Measurements from ENCODE around the gene NTRK2.

Gene NTRK2

GRCh38 chr9:84993105-84993504 lies 323.6 kb downstream of the NTRK2 start:
- DNase-seq = no peak

- no peak for DNase-seq
Measured at GRCh38 chr9:84996029-84996428, 326.5 kb downstream of the NTRK2 start.

- DNase-seq = no peak
Measured at GRCh38 chr9:84996716-84997115, 327.2 kb downstream of the NTRK2 start.

GRCh38 chr9:84997472-84997871 lies 327.9 kb downstream of the NTRK2 start:
- no peak for DNase-seq

- DNase-seq = no peak
Measured at GRCh38 chr9:84998639-84999038, 329.1 kb downstream of the NTRK2 start.

- no peak for DNase-seq
Measured at GRCh38 chr9:84999788-85000187, 330.3 kb downstream of the NTRK2 start.

GRCh38 chr9:85001925-85002324 lies 332.4 kb downstream of the NTRK2 start:
- DNase-seq = no peak

- DNase-seq = no peak
Measured at GRCh38 chr9:85004818-85005413, 335.4 kb downstream of the NTRK2 start.

- no peak for DNase-seq
Measured at GRCh38 chr9:85007748-85008147, 338.2 kb downstream of the NTRK2 start.

- DNase-seq = no peak
Measured at GRCh38 chr9:85008215-85008614, 338.7 kb downstream of the NTRK2 start.

- DNase-seq = no peak
Measured at GRCh38 chr9:85009251-85009650, 339.7 kb downstream of the NTRK2 start.

- DNase-seq = no peak
Measured at GRCh38 chr9:85013703-85014102, 344.2 kb downstream of the NTRK2 start.

GRCh38 chr9:85014292-85014691 lies 344.8 kb downstream of the NTRK2 start:
- no peak for DNase-seq

GRCh38 chr9:85016384-85017006 lies 347.0 kb downstream of the NTRK2 start:
- DNase-seq = no peak

GRCh38 chr9:85020791-85021190 lies 351.3 kb downstream of the NTRK2 start:
- no peak for DNase-seq

GRCh38 chr9:85021686-85022085 lies 352.2 kb downstream of the NTRK2 start:
- no peak for DNase-seq

GRCh38 chr9:85024374-85024773 lies 354.8 kb downstream of the NTRK2 start:
- no peak for DNase-seq

- DNase-seq = no peak
Measured at GRCh38 chr9:85025638-85026037, 356.1 kb downstream of the NTRK2 start.

- no peak for DNase-seq
Measured at GRCh38 chr9:85027870-85028269, 358.3 kb downstream of the NTRK2 start.

- DNase-seq = no peak
Measured at GRCh38 chr9:85030316-85030715, 360.8 kb downstream of the NTRK2 start.

- DNase-seq = no peak
Measured at GRCh38 chr9:85036496-85036895, 367.0 kb downstream of the NTRK2 start.

- no peak for DNase-seq
Measured at GRCh38 chr9:85038061-85038460, 368.5 kb downstream of the NTRK2 start.

- no peak for DNase-seq
Measured at GRCh38 chr9:85038824-85039608, 369.5 kb downstream of the NTRK2 start.

GRCh38 chr9:85040146-85040545 lies 370.6 kb downstream of the NTRK2 start:
- DNase-seq = no peak
